OCI-LY7 (cell line): ENCODE data around the gene ABR.

ENCODE experiments used
- CTCF ChIP-seq: fragments of 200-600 bp; sonication (generic); conservative IDR thresholded peaks from 2 replicates; pipeline ENCODE4 v1.5.1; 2014; ENCODE audit warnings: mild to moderate bottlenecking, antibody characterized with exemption, low read length, moderate library complexity, mixed read lengths
- EZH2phosphoT487 ChIP-seq: fragments of 200-600 bp; sonication (generic); IDR thresholded peaks from 2 replicates; pipeline ENCODE4 v1.6.1; 2018; ENCODE audit warnings: low read depth, borderline replicate concordance, mild to moderate bottlenecking, mixed run types, antibody characterized with exemption, low read length, moderate library complexity, mixed read lengths

GRCh38 chr17:1053661-1054360 is 126.0 kb downstream of the ABR start:
- TF ChIP-seq CTCF (no peak), EZH2phosphoT487 (no peak)
